ENCODE data around the gene RAB6B.

GRCh38 chr3:133782454-133782853 lies 113.2 kb downstream of the RAB6B start:
- TF ChIP-seq POLR2A (IDR thresholded peaks at IDR 0.05) (no peak), CTCF (IDR thresholded peaks at IDR 0.05) (no peak)

Data from right lobe of liver (tissue), 4 donors.